Glomerular visceral epithelial cell (primary cell): ENCODE measurements around the gene LPP.

Source experiments
- DNase-seq: peaks from one replicate; pipeline ENCODE4 v3.0.0-alpha.2; 2016; ENCODE audit errors: extremely low spot score

The LPP gene

GRCh38 chr3:188471723-188472122 lies 317.8 kb downstream of the LPP start:
- no peak for DNase-seq

GRCh38 chr3:188472336-188472735 lies 318.4 kb downstream of the LPP start:
- DNase-seq, result peak; percentile 28

GRCh38 chr3:188473045-188473444 lies 319.1 kb downstream of the LPP start:
- DNase-seq, result no peak

- no peak for DNase-seq
These were observed 319.8 kb downstream of the LPP start for GRCh38 chr3:188473591-188474288.

GRCh38 chr3:188476935-188477334 lies 323.0 kb downstream of the LPP start:
- no peak for DNase-seq

GRCh38 chr3:188480011-188480410 lies 326.1 kb downstream of the LPP start:
- no peak for DNase-seq

GRCh38 chr3:188482929-188483328 lies 329.0 kb downstream of the LPP start:
- no peak for DNase-seq

GRCh38 chr3:188486126-188486525 lies 332.2 kb downstream of the LPP start:
- DNase-seq, result no peak

- DNase-seq, result no peak
These were observed 333.0 kb downstream of the LPP start for GRCh38 chr3:188486952-188487351.

GRCh38 chr3:188487652-188488051 lies 333.7 kb downstream of the LPP start:
- DNase-seq, result no peak

GRCh38 chr3:188488801-188489200 lies 334.8 kb downstream of the LPP start:
- DNase-seq, result no peak

- DNase-seq, result no peak
These were observed 335.9 kb downstream of the LPP start for GRCh38 chr3:188489639-188490405.

- no peak for DNase-seq
These were observed 336.5 kb downstream of the LPP start for GRCh38 chr3:188490416-188490815.

- DNase-seq, result no peak
These were observed 337.3 kb downstream of the LPP start for GRCh38 chr3:188491276-188491687.

GRCh38 chr3:188496390-188496789 lies 342.4 kb downstream of the LPP start:
- DNase-seq, result no peak

- no peak for DNase-seq
These were observed 343.1 kb downstream of the LPP start for GRCh38 chr3:188497021-188497420.

GRCh38 chr3:188503647-188504046 lies 349.7 kb downstream of the LPP start:
- DNase-seq, result no peak

GRCh38 chr3:188505151-188505550 lies 351.2 kb downstream of the LPP start:
- DNase-seq, result no peak

- DNase-seq, result no peak
These were observed 352.0 kb downstream of the LPP start for GRCh38 chr3:188505911-188506310.

- DNase-seq, result no peak
These were observed 352.5 kb downstream of the LPP start for GRCh38 chr3:188506446-188506845.

GRCh38 chr3:188507244-188507720 lies 353.3 kb downstream of the LPP start:
- DNase-seq, result peak; percentile 87

GRCh38 chr3:188508454-188508853 lies 354.5 kb downstream of the LPP start:
- DNase-seq, result no peak

GRCh38 chr3:188509316-188509715 lies 355.4 kb downstream of the LPP start:
- DNase-seq, result no peak
